ENCODE measurements around the gene TECPR2.
"Not testable (repeated sequence)": the region's sequence is repeated elsewhere in the genome, so short reads cannot be mapped to it uniquely, and the experiment has no call there.

The TECPR2 gene

GRCh38 chr14:102362545-102363181, at the start of gene TECPR2, which contains the start of gene CINP:
Gene TECPR2 (plus strand): TSS chr14:102362941. CDS start chr14:102376722, 13,781 bp downstream.
Gene CINP (minus strand): TSS chr14:102362890. CDS start chr14:102362851, 39 bp downstream.
- DNase-seq = peak; percentile 97

GRCh38 chr14:102314242-102315011, 48.3 kb upstream of the TECPR2 start:
- peak; percentile 92 for DNase-seq

DNA sequence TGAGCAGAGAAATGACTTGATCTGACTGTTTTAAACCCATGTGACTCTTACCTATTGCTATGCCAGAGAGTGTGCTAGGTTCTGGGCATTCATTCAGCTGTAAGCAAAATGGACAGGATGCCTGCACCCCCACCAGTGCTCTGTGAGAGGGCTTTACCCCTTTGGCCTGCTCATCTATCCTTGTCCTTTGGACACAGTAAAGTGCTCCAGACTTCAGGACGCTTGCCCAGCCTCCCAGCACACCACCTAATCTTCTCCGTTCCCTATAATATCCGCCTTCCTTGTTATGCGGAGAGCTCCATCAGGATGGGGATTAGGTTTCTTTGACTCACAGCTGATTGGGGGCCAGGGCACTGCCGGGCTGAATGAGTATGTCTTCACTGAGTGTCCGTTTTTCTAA, 47.6 kb upstream of the TECPR2 start:
- DNase-seq = no peak

DNA sequence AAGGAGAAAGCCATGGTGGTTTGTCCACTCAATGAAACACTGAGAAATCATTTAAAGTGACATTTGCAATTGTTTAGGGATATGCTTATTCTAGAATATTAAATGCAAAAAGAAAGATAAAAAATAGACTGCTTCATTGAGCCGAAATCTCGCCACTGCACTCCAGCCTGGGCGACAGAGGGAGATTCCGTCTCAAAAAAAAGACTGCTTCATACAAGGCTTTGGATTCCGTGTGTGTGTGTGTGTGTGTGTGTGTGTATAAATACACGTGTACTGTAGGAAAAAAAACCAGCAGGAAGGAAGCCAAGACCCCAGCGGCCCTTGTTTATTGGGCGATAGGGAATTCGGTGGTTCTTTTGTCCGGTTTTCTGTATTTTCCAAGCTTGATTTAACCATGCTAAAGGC, 46.4 kb upstream of the TECPR2 start:
- peak; percentile 67 for DNase-seq

DNA sequence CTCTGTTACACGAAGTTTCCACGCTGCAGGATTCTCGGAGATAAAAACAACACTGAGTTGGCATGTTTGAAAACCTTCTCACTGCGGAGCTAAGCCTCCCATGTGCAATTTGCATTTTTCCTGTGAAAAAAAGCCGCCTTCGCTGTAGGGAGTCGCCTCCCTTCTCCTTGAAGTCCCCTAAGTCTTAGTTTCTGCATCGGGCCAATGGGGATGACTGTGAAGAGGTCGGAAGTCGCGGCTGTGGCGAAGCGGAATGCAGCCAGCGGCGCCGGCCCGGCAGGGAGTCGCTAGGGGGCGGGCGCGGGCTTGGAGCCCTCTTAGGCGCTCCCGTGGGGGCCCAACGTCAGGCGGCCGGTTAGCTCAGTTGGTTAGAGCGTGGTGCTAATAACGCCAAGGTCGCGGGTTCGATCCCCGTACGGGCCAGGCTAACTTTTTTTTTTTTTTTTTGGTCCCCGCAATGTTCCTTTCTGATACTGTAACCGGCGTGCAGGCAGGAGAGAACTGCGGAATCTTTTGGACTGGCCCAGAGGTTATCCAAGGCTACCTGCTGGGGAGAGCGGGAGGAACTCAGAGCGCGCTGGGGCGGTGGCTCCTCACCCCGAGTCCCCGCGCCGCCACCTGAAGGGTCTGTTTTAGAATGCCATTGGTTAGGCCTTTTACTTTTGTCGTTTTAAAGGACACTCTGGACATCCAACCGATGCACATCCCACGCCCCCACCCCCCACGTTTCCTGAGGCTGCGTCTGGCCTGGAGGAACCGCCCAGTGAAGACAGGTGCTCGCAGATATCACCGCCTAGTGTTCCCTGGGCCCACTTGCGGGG, 45.8 kb upstream of the TECPR2 start:
- DNase-seq = peak; percentile 95

DNA sequence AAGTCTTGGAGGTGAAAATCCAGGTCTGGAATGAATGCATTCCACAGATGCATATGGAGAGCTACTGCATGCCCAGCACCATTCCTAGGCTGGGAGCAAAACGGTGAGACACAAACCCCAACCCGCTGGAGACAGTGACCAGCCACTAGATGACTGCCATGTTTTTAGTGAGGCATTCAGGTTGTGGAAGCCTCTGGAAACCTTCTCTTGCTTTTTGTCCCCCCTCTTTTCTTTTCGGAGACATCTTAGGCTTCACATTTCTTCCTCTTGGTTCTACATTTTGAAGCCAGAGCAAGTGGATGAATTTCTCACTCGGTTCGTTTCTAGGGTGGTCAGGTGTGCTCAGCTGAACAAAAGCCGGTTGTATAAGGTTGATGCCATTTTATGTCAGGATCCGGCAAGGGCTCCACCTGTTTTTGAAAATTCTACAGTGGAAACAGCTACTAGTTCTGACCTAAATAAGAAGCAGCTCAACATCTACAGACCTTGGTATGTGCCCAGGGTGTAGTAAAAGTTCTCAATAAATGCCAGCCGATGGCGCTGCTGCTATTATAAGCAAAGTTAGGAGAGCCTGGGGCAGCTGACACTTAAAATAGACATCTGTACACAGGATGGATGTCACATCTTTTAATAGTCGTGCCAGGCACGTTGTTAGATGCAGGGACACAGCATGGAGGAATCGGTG, 45.0 kb upstream of the TECPR2 start:
- DNase-seq = peak; percentile 83

- no peak for DNase-seq
Observed at GRCh38 chr14:102318781-102319276, 43.9 kb upstream of the TECPR2 start.

GRCh38 chr14:102319351-102320032, 43.2 kb upstream of the TECPR2 start, which contains the start of gene ZNF839:
Gene ZNF839 (plus strand): TSS chr14:102319746. CDS start chr14:102319766, 20 bp downstream.
- peak; percentile 95 for DNase-seq

DNA sequence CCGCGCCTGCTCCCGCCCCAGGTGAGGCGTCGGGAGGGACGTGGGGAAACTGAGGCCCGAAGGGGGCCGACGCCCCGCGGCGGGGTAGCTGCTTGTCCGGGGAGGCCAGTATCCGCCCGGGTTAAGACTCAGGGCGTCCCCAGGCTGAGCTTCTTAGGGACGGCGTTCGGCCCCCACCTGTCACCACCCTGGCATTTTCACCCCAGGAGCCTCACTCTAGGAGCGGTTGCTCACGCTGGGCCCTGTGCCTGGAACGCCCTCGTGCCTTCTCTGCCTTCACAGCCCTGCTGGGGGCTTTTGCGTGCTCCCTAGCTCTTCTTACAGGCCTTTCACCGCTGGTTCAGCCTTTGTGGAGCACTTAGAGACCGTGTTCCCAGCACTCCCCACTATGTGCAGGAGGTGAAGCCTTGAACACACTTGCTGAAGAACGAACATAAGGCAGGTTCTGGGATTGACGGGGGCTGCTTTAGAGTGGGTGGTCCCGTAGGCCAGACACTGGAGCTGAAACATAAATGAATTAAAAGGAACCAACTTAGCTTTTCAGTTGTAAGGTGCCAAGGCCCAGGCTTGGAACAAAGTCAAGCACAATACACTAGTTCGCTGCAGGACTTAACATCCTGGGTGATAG, 42.6 kb upstream of the TECPR2 start:
- peak; percentile 67 for DNase-seq

- DNase-seq = no peak
Observed at GRCh38 chr14:102320671-102321455, 41.9 kb upstream of the TECPR2 start.

- DNase-seq = no peak
Observed at GRCh38 chr14:102321456-102322422, 41.0 kb upstream of the TECPR2 start.

- peak; percentile 90 for DNase-seq
Observed at GRCh38 chr14:102323102-102323501, 39.6 kb upstream of the TECPR2 start.

GRCh38 chr14:102325791-102326345, 36.9 kb upstream of the TECPR2 start:
- no peak for DNase-seq

- no peak for DNase-seq
Observed at GRCh38 chr14:102326583-102326982, 36.2 kb upstream of the TECPR2 start.

DNA sequence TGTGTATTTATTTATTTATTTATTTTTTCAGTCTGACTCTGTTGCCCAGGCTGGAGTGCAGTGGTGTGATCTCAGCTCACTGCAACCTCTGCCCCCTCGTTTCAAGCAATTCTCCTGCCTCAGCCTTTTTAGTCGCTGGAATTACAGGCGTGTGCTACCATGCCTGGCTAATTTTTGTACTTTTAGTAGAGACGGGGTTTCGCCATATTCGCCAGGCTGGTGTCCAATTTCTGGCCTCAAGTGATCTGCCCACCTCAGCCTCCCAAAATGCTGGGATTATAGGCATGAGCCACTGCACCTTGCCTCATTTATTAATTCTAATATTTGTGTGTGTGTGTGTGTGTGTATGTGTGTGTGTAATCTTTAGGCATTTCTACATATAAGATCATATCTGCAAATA, 33.4 kb upstream of the TECPR2 start:
- not testable (repeated sequence) for DNase-seq

- no peak for DNase-seq
Observed at GRCh38 chr14:102330806-102331205, 31.9 kb upstream of the TECPR2 start.

- DNase-seq = no peak
Observed at GRCh38 chr14:102333390-102333789, 29.4 kb upstream of the TECPR2 start.

DNA sequence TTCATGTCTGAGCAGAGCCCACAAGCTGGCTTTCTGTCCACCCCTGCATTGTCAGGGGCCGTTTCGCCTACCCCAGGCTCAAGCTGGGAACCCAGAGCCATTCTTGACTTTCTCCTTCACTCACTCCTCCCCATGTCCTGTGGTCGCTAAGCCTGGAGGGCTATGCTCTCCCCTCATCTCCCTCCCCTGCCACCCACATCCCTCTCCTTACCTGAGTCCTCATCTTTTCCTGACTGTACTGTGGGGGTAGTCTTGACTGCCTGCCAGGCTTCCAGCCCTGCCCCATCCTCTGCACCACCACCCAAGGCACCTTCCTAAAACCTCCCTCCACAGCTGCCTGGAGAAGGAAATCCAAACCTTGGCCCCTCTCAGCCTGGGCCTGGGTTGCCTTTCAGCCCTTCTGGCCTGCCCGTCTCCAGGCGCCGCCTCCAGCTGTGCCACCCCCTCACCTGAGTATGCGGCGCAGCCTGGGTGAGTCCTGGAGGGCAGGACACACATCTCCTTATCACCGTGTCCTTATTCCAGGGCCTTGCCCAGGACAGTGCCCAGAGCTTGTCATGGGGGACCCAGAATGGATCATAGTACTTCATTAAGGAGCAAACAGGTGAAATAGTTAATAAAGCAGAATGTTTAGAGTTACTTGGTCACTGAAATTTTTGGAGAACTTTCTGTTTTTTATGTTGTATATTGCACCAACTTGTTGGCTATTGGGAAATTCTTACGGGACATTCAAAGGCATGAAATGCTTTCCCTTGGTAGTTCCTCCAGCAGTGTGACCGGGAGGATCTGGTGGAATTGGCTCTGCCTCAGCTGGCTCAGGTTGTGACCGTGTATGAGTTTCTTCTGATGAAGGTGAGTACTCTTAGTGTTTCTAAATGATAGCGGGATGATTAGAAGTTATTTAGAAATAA, 28.7 kb upstream of the TECPR2 start:
- no peak for DNase-seq

All from hematopoietic multipotent progenitor cell treated with erythropoietin and hydrocortisone succinate and interleukin-3 and kit ligand, for 6 days (in vitro differentiated cells).